Endodermal cell (in vitro differentiated cells): ENCODE data around the gene HSF2. TPM values are rescaled to one million over a fixed set of nuclear protein-coding genes. Genes with fewer than 3 reads are reported as not detected.

Experiments
- DNase-seq: peaks from one replicate; pipeline ENCODE4 v3.0.0-alpha.2; 2017
- H3K27ac ChIP-seq: 2 replicates; pipeline ENCODE4 v1.5.1; 2013; ENCODE audit warnings: mild to moderate bottlenecking, low read depth, low read length, moderate library complexity
- H3K27me3 ChIP-seq: 2 replicates; pipeline ENCODE4 v1.6.1; 2013; ENCODE audit warnings: mild to moderate bottlenecking, low read length, moderate library complexity; ENCODE audit not compliant: insufficient read depth, control insufficient read depth, poor library complexity, severe bottlenecking
- H3K36me3 ChIP-seq: 2 replicates; pipeline ENCODE4 v1.7.0; 2013; ENCODE audit warnings: mild to moderate bottlenecking, low read length, moderate library complexity; ENCODE audit not compliant: control insufficient read depth, insufficient read depth
- H3K4me1 ChIP-seq: one replicate; pipeline ENCODE4 v1.7.0; 2013; ENCODE audit warnings: low read length; ENCODE audit not compliant: control insufficient read depth, insufficient read depth
- H3K4me3 ChIP-seq: 2 replicates; pipeline ENCODE4 v1.5.1; 2013; ENCODE audit warnings: mild to moderate bottlenecking, low read length, moderate library complexity
- H3K9ac ChIP-seq: 2 replicates; pipeline ENCODE4 v1.6.1; 2013; ENCODE audit warnings: mild to moderate bottlenecking, low read length, moderate library complexity; ENCODE audit not compliant: poor library complexity, severe bottlenecking; ENCODE audit errors: extremely low read depth
- H3K9me3 ChIP-seq: 2 replicates; pipeline ENCODE4 v1.6.1; 2013; ENCODE audit warnings: mild to moderate bottlenecking, low read length, moderate library complexity; ENCODE audit not compliant: control insufficient read depth
- H3K27ac Mint-ChIP-seq: 2 replicates; pipeline ENCODE4 v1.8.0; 2020; ENCODE audit warnings: mixed read lengths
- H3K27me3 Mint-ChIP-seq: 2 replicates; pipeline ENCODE4 v1.8.0; 2021; ENCODE audit warnings: mild to moderate bottlenecking, mixed read lengths; ENCODE audit not compliant: insufficient read depth
- H3K36me3 Mint-ChIP-seq: 2 replicates; pipeline ENCODE4 v1.8.0; 2020; ENCODE audit warnings: low read depth, mixed read lengths
- H3K4me1 Mint-ChIP-seq: 2 replicates; pipeline ENCODE4 v1.8.0; 2020; ENCODE audit warnings: mixed read lengths
- H3K4me3 Mint-ChIP-seq: 2 replicates; pipeline ENCODE4 v1.8.0; 2020; ENCODE audit warnings: mild to moderate bottlenecking, moderate library complexity, mixed read lengths
- H3K9me3 Mint-ChIP-seq: 2 replicates; pipeline ENCODE4 v1.8.0; 2020; ENCODE audit warnings: mild to moderate bottlenecking, mixed read lengths
- CTCF ChIP-seq: fragments of 200-600 bp; sonication (generic); conservative IDR thresholded peaks from 2 replicates; pipeline ENCODE4 v1.5.0; 2021; ENCODE audit warnings: antibody characterized with exemption, mild to moderate bottlenecking
- WGBS, 2 experiments: methylation state at CpG; one replicate each; pipeline versions ENCODE4 v1.1.5 to v1.1.7; 2013; ENCODE audit warnings: missing lambda C conversion rate in 2 of 2, mixed read lengths in 1 of 2; ENCODE audit not compliant: insufficient coverage in 1 of 2, insufficient read length in 1 of 2; 5-methylcytosine and 5-hydroxymethylcytosine counted together
- total RNA-seq, 2 donors: library from RNA; stranded (reverse); fragmentation: NEBNext Ultra II Directional in 1 of 2; extraction: Animal tissue kit (Norgen Biotek cat#: 25700) in 1 of 2; gene quantifications; 2 replicates in 1 of 2; 3 replicates in 1 of 2; pipeline ENCODE4 v1.2.1, GENCODE V29; 2021

The HSF2 gene
- total RNA-seq, 2 donors from 2014 or later = 21.0 to 34.2 TPM

- no peak overlapping the region for H3K27ac Mint-ChIP-seq
- Histone ChIP-seq H3K27me3 (peaks cover 100% of the 10 kb centered on the region), H3K4me3 (no peak overlapping the region), H3K9me3 (no peaks in the 10 kb centered on the region), H3K4me1 (no peaks in the 10 kb centered on the region), H3K9ac (no peak overlapping the region), H3K27ac (no peak overlapping the region), H3K36me3 (no peaks in the 10 kb centered on the region)
- WGBS, 2 experiments = 73 to 90% methylated on average over 2 to 4 of the region's 4 CpGs
- DNase-seq = no peak
- no peaks in the 10 kb centered on the region for H3K9me3 Mint-ChIP-seq
- H3K27me3 Mint-ChIP-seq = peaks cover 88% of the 10 kb centered on the region
- H3K36me3 Mint-ChIP-seq = no peaks in the 10 kb centered on the region
- H3K4me1 Mint-ChIP-seq = no peaks in the 10 kb centered on the region
- TF ChIP-seq CTCF = no peak
- H3K4me3 Mint-ChIP-seq = no peak overlapping the region
These were observed 9.6 kb upstream of the HSF2 start for GRCh38 chr6:122389704-122390372.

GRCh38 chr6:122392564-122393350, 6.7 kb upstream of the HSF2 start:
- no peak overlapping the region for H3K4me3 ChIP-seq
- H3K27me3 ChIP-seq = peaks cover 100% of the 10 kb centered on the region
- no peak overlapping the region for H3K27ac Mint-ChIP-seq
- H3K9me3 ChIP-seq = no peaks in the 10 kb centered on the region
- TF ChIP-seq CTCF = no peak
- H3K4me3 Mint-ChIP-seq = no peak overlapping the region
- H3K4me1 Mint-ChIP-seq = no peaks in the 10 kb centered on the region
- H3K36me3 Mint-ChIP-seq = no peaks in the 10 kb centered on the region
- H3K27me3 Mint-ChIP-seq = peaks cover 88% of the 10 kb centered on the region
- no peak overlapping the region for H3K27ac ChIP-seq
- DNase-seq = no peak
- 28% methylated on average over 6 of the region's 6 CpGs; no CpG with 5 or more reads in 1 of the 2 experiments for WGBS, 2 experiments
- H3K36me3 ChIP-seq = no peaks in the 10 kb centered on the region
- H3K4me1 ChIP-seq = no peaks in the 10 kb centered on the region
- no peaks in the 10 kb centered on the region for H3K9me3 Mint-ChIP-seq
- no peak overlapping the region for H3K9ac ChIP-seq

GRCh38 chr6:122393351-122393896, 6.0 kb upstream of the HSF2 start:
- Histone ChIP-seq H3K36me3 (no peaks in the 10 kb centered on the region), H3K27me3 (peaks cover 99% of the 10 kb centered on the region), H3K9ac (no peak overlapping the region), H3K9me3 (no peaks in the 10 kb centered on the region), H3K4me1 (no peaks in the 10 kb centered on the region), H3K27ac (no peak overlapping the region), H3K4me3 (no peak overlapping the region)
- peak; percentile 58 for DNase-seq
- H3K36me3 Mint-ChIP-seq = no peaks in the 10 kb centered on the region
- H3K27ac Mint-ChIP-seq = no peak overlapping the region
- 25 to 44% methylated on average over 4 to 8 of the region's 8 CpGs for WGBS, 2 experiments
- H3K4me1 Mint-ChIP-seq = no peaks in the 10 kb centered on the region
- TF ChIP-seq CTCF = no peak
- H3K4me3 Mint-ChIP-seq = no peak overlapping the region
- no peaks in the 10 kb centered on the region for H3K9me3 Mint-ChIP-seq
- peaks cover 90% of the 10 kb centered on the region for H3K27me3 Mint-ChIP-seq
